ENCODE results near the gene TIGD3.

- TF ChIP-seq, protein P1, sequence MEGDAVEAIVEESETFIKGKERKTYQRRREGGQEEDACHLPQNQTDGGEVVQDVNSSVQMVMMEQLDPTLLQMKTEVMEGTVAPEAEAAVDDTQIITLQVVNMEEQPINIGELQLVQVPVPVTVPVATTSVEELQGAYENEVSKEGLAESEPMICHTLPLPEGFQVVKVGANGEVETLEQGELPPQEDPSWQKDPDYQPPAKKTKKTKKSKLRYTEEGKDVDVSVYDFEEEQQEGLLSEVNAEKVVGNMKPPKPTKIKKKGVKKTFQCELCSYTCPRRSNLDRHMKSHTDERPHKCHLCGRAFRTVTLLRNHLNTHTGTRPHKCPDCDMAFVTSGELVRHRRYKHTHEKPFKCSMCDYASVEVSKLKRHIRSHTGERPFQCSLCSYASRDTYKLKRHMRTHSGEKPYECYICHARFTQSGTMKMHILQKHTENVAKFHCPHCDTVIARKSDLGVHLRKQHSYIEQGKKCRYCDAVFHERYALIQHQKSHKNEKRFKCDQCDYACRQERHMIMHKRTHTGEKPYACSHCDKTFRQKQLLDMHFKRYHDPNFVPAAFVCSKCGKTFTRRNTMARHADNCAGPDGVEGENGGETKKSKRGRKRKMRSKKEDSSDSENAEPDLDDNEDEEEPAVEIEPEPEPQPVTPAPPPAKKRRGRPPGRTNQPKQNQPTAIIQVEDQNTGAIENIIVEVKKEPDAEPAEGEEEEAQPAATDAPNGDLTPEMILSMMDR (IDR thresholded peaks at IDR 0.05): no peak
- no peak for TF ChIP-seq ZFX (IDR thresholded peaks at IDR 0.05; ENCODE audit: borderline replicate concordance)
These were observed 8.4 kb downstream of the TIGD3 start for GRCh38 chr11:65362966-65363365.

Measured in 22Rv1 (cell line).